GM21381 (cell line): ENCODE data around the gene MNT.

Source experiments
- ATAC-seq: cut with Tn5 transposase; IDR thresholded peaks from one replicate; pipeline ENCODE4 v1.9.1; 2021; ENCODE audit warnings: mild to moderate bottlenecking, moderate library complexity; ENCODE audit not compliant: unreplicated experiment

Gene MNT

GRCh38 chr17:2418572-2418971, 17.7 kb upstream of the MNT start:
- ATAC-seq, result no peak

- ATAC-seq, result no peak
These were observed 15.3 kb upstream of the MNT start for GRCh38 chr17:2416010-2416734.

GRCh38 chr17:2415081-2415480, 14.2 kb upstream of the MNT start:
- ATAC-seq, result no peak

- ATAC-seq, result no peak
These were observed 13.7 kb upstream of the MNT start for GRCh38 chr17:2414446-2415064.

- no peak for ATAC-seq
These were observed 11.7 kb upstream of the MNT start for GRCh38 chr17:2412561-2413021.

- ATAC-seq, result no peak
These were observed 10.1 kb upstream of the MNT start for GRCh38 chr17:2410951-2411350.

GRCh38 chr17:2406903-2407790, 6.3 kb upstream of the MNT start:
- ATAC-seq, result no peak

GRCh38 chr17:2406271-2406902, 5.5 kb upstream of the MNT start:
- no peak for ATAC-seq

GRCh38 chr17:2405247-2405926, 4.5 kb upstream of the MNT start:
- ATAC-seq, result no peak

GRCh38 chr17:2403044-2403443, 2.2 kb upstream of the MNT start:
- ATAC-seq, result no peak

- no peak for ATAC-seq
These were observed 1.7 kb upstream of the MNT start for GRCh38 chr17:2402544-2402943.

- ATAC-seq, result peak; percentile 45
These were observed 764 bp upstream of the MNT start for GRCh38 chr17:2401426-2402221.

- no peak for ATAC-seq
These were observed 390 bp downstream of the MNT start for GRCh38 chr17:2400474-2400866.

- ATAC-seq, result peak; percentile 39
These were observed 1.0 kb downstream of the MNT start for GRCh38 chr17:2399572-2400473.

GRCh38 chr17:2398655-2399571, 1.9 kb downstream of the MNT start:
- no peak for ATAC-seq

- no peak for ATAC-seq
These were observed 2.7 kb downstream of the MNT start for GRCh38 chr17:2398182-2398581.

GRCh38 chr17:2397247-2398171, 3.4 kb downstream of the MNT start:
- ATAC-seq, result no peak
